Neural crest cell (in vitro differentiated cells): ENCODE results near the gene ANKRD9. TPM values are rescaled to one million over a fixed set of nuclear protein-coding genes. Genes with fewer than 3 reads are reported as not detected.

Experiments
- DNase-seq: peaks from one replicate; pipeline ENCODE4 v3.0.0; 2021; ENCODE audit warnings: low read depth, mixed read lengths, low spot score
- H3K27ac Mint-ChIP-seq: one replicate; pipeline ENCODE4 v1.8.0; 2021; ENCODE audit warnings: mild to moderate bottlenecking, mixed read lengths; ENCODE audit not compliant: unreplicated experiment
- H3K27me3 Mint-ChIP-seq: 2 replicates; pipeline ENCODE4 v1.8.0; 2021; ENCODE audit warnings: low read depth, mild to moderate bottlenecking, mixed read lengths
- H3K36me3 Mint-ChIP-seq: 2 replicates; pipeline ENCODE4 v1.8.0; 2021; ENCODE audit warnings: low read depth, mild to moderate bottlenecking, mixed read lengths
- H3K4me1 Mint-ChIP-seq: 2 replicates; pipeline ENCODE4 v1.8.0; 2021; ENCODE audit warnings: mixed read lengths
- H3K4me3 Mint-ChIP-seq: one replicate; pipeline ENCODE4 v1.8.0; 2021; ENCODE audit warnings: mild to moderate bottlenecking, mixed read lengths
- H3K9me3 Mint-ChIP-seq: 2 replicates; pipeline ENCODE4 v1.8.0; 2021; ENCODE audit warnings: mixed read lengths
- CTCF ChIP-seq: fragments of 200-600 bp; sonication (generic); conservative IDR thresholded peaks from 2 replicates; pipeline ENCODE4 v1.5.0; 2021; ENCODE audit warnings: antibody characterized with exemption, mild to moderate bottlenecking
- total RNA-seq: library from RNA; stranded (reverse); gene quantifications from 2 replicates; pipeline ENCODE4 v1.2.1, GENCODE V29; 2021

The ANKRD9 gene
- total RNA-seq, 1 donor from 2014 or later: 40.0 TPM

GRCh38 chr14:102539544-102540314 is 30.2 kb upstream of the ANKRD9 start:
- H3K36me3 Mint-ChIP-seq: no peaks in the 10 kb centered on the region
- H3K4me3 Mint-ChIP-seq: no peak overlapping the region
- H3K27me3 Mint-ChIP-seq: peaks cover 20% of the 10 kb centered on the region
- H3K27ac Mint-ChIP-seq: no peak overlapping the region
- DNase-seq: no peak
- no peak for TF ChIP-seq CTCF
- no peaks in the 10 kb centered on the region for H3K4me1 Mint-ChIP-seq
- H3K9me3 Mint-ChIP-seq: no peaks in the 10 kb centered on the region

- TF ChIP-seq CTCF: no peak
- Mint-ChIP-seq H3K9me3 (no peaks in the 10 kb centered on the region), H3K4me3 (no peak overlapping the region), H3K27ac (no peak overlapping the region), H3K4me1 (no peaks in the 10 kb centered on the region), H3K36me3 (no peaks in the 10 kb centered on the region), H3K27me3 (peaks cover 16% of the 10 kb centered on the region)
- DNase-seq: no peak
Observed at GRCh38 chr14:102538602-102539543, 29.3 kb upstream of the ANKRD9 start.

- H3K4me3 Mint-ChIP-seq: no peak overlapping the region
- TF ChIP-seq CTCF: no peak
- H3K9me3 Mint-ChIP-seq: no peaks in the 10 kb centered on the region
- DNase-seq: no peak
- no peak overlapping the region for H3K27ac Mint-ChIP-seq
- no peaks in the 10 kb centered on the region for H3K4me1 Mint-ChIP-seq
- no peaks in the 10 kb centered on the region for H3K36me3 Mint-ChIP-seq
- H3K27me3 Mint-ChIP-seq: peaks cover 8% of the 10 kb centered on the region
Observed at GRCh38 chr14:102537981-102538601, 28.5 kb upstream of the ANKRD9 start.

- Mint-ChIP-seq H3K27me3 (no peaks in the 10 kb centered on the region), H3K27ac (no peak overlapping the region), H3K9me3 (no peaks in the 10 kb centered on the region), H3K4me1 (no peaks in the 10 kb centered on the region), H3K4me3 (no peak overlapping the region), H3K36me3 (no peaks in the 10 kb centered on the region)
- TF ChIP-seq CTCF: no peak
- no peak for DNase-seq
Observed at GRCh38 chr14:102532204-102532658, 22.7 kb upstream of the ANKRD9 start.

GRCh38 chr14:102530828-102531478 is 21.4 kb upstream of the ANKRD9 start:
- Mint-ChIP-seq H3K4me3 (no peak overlapping the region), H3K4me1 (peaks cover under 1% of the 10 kb centered on the region), H3K27ac (no peak overlapping the region), H3K36me3 (no peaks in the 10 kb centered on the region), H3K9me3 (no peaks in the 10 kb centered on the region), H3K27me3 (no peaks in the 10 kb centered on the region)
- no peak for DNase-seq
- TF ChIP-seq CTCF: no peak
